Articular chondrocyte of knee joint (primary cell): ENCODE results near the gene ZNF446. TPM values are rescaled to one million over a fixed set of nuclear protein-coding genes. Genes with fewer than 3 reads are reported as not detected.

Experiments
- small RNA-seq: library from RNA; depleted of rRNA; stranded (forward); fragments of <200 nt; gene quantifications from one replicate; pipeline ENCODE3, GENCODE V24; 2012
- total RNA-seq: library from RNA; depleted of rRNA; stranded (reverse); fragments of >200 nt; gene quantifications from 2 replicates; pipeline ENCODE4 v1.2.3, GENCODE V29; 2012

Gene ZNF446
- 9.1 TPM in 2 replicates for total RNA-seq

DNA sequence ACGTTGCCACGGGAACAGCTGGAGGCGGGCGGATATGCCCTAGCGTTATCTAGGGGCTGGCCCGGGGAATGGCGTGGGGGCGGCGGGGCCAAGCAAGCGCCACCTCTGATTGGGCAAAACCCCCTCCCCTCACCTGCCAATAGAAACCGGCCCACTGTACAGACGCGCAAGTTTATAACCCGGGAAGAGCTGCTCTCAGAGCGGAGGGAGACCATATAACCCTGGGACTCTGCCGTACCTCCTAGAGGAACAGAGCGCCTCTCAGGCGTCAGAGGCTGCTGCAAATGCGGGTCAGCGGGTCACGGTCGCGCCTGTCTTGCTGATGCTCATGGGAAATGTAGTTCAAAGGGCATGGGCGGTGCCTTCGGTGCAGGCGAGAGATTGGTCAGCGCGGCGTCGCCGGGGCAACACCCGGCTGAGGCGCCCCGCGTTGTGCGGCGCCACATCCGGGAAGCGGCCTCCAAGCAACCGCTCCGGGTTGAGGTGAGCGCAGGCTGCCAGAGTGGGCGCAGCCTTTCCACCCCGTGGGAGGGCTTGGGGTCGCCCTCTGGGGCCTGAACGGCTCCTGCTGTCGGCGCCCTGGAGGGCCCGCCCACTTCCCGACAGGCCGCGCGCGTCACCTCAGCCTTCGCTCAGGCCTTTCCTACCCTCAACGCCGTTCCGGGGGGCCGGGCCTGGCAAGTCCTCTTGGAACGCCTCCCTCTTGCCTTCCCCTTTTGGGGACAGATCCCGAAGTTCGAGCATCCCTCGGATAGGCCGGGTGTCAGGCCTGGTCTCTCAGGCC is at the start of gene ZNF446:
TSS of gene ZNF446 (plus strand) at position 639 of the 784 bp plus-strand sequence. CDS start 867 bp downstream, outside the sequence.

DNA sequence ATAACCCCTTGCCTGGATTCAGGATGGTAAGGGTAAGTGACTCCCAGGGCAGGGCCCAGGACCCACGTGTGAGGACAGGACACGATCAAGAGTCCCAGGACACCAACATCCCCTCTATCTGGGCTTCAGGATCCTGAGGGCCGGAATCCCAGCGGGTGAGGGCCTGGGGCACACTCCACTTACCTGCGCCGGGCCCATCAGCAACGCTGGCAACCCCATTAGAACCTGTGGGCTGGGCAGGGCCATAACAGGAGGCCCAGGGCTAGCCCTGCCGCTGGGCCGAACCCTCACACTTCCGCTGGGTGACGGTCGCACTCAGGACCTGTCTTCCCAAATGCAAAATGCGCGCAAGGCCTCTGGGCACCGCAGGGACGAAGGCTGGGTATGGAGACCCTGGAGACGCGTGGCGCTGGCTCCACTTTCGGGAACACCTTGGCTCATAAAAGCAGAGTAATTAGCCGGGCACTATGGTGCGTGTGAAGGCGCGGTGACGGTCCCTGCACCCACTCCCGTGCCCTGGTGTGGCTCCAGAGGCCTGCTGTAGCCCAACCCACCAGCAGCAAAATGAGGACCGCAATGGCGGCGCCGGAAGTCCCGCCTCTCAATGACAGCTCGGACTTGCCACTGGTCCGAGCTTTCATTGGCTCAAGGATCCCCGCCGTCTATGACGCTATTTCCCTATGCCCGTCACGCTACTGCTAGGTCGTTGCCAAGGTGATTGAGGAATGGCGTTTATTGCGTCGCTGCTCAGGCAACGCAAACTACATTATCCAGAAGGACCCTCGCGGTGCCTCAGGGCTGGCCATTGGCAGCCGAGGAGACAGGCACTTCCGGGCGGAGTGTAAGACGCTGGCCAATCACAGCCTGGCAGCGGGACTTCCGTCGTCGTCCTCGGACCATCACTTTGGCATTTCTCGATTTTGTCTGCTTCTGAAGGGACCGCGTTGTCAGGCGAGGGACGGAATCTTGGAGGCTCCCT is 36.3 kb upstream of the ZNF446 start, which contains the start of gene ZNF132:
TSS of gene ZNF132 (minus strand) at position 578 of the 979 bp plus-strand sequence. CDS start at position 246, 332 bp downstream.

DNA sequence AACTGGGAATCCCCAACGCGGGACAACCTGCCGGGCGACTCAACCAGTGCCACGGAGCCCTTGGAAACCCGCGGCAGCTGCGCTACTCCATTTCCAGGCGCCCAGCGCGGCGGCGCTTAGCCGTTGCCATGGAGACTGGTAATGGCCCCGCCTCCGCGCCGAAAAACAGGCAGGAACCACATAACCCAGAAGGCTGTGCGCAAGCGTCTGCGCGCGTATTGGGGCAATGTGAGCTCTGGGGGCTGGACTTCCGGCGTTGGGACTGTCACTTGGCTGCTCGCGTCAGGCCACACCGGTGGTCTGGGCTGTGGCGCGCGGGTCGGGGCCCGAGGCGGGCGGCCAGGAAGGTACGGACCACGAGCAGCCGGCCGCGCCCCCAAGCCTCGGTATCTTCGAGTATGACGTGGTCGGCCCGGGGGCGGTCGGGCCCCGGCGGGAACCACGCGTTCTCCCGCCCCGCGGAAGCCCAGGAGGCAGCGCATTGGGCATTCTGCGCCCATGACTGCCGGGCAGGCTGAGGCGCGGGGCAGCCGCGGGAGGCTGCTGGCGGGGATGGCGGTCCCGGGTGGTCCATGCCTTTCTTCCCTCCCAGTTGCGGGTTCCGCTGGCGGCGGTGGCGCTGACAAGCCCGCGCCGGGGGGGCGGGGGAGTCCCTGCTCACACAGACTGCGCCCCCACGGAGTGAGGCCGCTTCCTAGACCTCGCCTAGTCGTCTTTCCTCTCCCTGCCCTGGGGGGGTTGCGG is 24.6 kb upstream of the ZNF446 start, which contains the start of gene ZNF324B:
TSS of gene ZNF324B (plus strand) at position 265 of the 744 bp plus-strand sequence. CDS start 2,080 bp downstream, outside the sequence.

DNA sequence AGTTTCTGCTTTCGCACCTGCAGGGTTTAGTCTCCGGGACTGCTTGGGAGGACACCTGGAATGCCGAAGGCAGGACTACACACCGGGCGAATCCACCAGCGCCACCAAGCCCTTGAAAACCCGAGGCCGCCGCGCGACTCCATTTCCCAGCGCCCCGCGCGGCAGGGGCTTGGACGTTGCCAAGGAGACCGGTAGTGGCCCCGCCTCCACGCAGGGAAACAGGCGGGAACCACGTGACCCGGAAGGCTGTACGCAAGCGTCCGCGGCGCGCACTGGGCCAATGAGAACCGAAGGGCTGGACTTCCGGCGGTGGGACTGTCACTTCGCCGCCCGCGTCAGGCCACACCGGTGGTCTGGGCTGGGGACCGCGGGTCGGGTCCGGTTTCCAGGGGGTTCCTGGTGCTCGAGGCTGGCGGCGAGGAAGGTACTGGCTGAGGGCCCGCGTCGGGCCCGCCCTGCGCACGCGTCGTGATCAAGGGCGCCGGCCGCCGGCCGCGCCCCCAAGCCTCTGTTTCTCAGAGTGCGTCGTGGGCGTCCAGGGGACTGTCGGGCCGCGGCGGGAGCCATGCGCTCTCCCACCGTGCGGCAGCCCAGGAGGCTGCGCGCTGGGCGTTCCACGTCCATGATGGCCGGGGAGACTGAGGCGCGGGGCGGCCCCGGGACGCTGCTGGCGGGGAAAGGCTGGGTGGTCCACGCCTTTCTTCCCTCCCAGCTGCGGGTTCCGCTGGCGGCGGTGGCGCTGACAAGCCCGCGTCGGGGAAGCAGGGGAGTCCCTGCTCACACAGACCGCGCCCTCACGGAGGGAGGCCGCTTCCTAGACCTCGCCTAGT is 9.2 kb upstream of the ZNF446 start, which contains the start of gene ZNF324:
TSS of gene ZNF324 (plus strand) at position 321 of the 830 bp plus-strand sequence. CDS start 2,106 bp downstream, outside the sequence.

DNA sequence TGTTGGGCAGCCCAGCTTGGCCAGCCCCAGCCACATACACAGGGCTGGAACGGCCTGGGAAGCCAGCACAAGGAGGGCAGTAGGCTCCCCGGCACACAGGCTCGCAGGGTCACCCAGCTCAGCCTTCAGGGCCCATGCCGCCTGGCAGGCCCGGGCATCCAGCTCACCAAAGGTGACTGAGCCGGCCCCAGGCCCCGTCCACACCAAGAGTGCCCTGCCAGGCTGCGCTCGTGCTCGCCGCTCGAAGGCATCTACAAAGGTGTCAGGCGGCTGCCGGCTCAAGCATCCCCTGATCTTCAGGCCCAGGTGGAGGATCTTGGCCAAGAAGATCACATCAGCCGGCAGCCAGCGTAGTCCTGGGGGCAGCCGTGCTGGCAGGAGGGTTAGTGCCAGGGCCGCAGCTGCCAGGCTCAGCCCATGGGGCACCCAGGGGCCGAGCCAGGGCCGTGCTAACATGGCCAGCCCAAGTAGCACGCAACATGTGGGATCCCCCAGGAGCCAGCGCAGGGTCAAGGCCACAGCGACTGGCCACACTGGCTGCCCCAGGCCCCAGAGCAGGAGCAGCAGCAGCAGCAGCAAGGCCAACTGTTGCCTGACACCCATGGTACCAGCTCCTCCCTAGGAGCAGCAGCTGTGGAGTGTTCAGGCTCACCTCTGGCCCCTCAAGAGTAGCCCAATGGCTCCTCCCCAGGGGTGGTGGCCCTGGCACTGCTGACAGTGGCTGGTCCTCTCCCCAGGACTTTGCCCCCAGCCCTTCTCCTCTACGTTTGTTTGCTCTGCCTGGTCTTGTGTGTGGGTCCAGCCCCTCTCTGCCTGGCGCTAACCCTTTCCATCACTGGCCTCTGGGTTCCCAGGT is 35.4 kb downstream of the ZNF446 start, which contains the start of gene SLC27A5:
TSS of gene SLC27A5 (minus strand) at position 640 of the 856 bp plus-strand sequence. CDS start at position 603, 37 bp downstream.

DNA sequence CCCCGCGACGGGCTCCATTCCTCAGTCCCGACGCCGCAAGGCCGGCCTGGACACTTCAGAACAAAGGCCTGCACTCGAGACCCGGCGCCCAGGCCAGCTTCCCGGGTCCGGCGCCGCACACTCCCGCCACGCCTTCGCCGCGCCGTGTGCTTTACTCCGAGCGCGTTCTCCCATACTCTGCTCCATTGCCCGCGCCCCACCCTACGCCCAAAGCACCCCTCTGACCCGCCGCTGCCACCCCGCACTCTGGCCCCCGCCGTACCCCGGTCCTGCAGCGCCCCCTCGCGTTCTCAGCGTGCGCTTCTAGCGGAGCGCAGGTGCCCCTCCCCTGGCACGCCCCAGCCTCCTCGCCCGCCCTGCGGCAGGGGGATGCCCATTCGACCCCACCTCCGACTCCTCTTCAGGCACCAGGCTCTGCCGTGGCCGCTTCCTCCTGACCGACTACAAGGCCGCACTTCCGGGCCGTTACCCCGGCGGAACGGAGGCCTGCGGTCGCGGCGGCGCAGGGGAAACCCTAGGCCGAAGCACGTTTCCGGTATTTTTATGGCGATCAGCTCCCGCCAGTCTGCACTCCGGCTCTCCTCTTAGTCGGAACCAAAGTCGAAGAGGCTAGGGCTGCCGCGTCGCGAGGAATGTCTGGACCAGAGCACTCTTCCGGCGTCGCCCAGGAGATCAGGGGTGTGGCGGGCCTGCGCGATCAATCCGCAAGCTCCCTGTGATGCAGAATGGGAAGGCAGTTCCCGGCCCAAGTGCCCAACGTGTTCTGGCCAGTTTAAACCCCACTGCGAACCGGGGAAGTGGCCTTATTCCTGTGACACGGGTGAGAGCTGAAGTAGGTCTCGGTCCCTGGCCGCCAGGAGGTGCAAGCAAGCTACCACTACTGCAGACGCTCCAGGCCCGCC is 43.5 kb downstream of the ZNF446 start, which contains the start of gene ZBTB45:
TSS of gene ZBTB45 (minus strand) at position 456 of the 902 bp plus-strand sequence. CDS start 2,137 bp downstream, outside the sequence.

Small RNAs within 50 kb of the gene (small RNA-seq; reads per million reads assigned to genes)
- gene RN7SL693P (not detected), gene RNU6-1337P (not detected)

Other genes starting within 250 kb of the ZNF446 start
- gene ZNF544, start 247.4 kb upstream of the ZNF446 start, total RNA-seq: 25.7 and 41.0 TPM in 2 replicates
- 6.0 and 6.5 TPM in 2 replicates for gene ZNF8, start 197.4 kb upstream of the ZNF446 start, total RNA-seq
- gene ERVK3-1, start 171.0 kb upstream of the ZNF446 start, total RNA-seq: 25.9 and 36.6 TPM in 2 replicates
- 2.5 and 3.2 TPM in 2 replicates for gene ZSCAN22, start 149.4 kb upstream of the ZNF446 start, total RNA-seq
- 0.65 and 1.5 TPM in 2 replicates for gene A1BG, start 122.9 kb upstream of the ZNF446 start, total RNA-seq
- gene ZNF497, start 113.6 kb upstream of the ZNF446 start, total RNA-seq: 0.78 and 1.5 TPM in 2 replicates
- 2.2 and 2.7 TPM in 2 replicates for gene ZNF837, start 95.3 kb upstream of the ZNF446 start, total RNA-seq
- 995 and 1,127 TPM in 2 replicates for gene RPS5, start 89.1 kb upstream of the ZNF446 start, total RNA-seq
- gene RNF225, start 80.7 kb upstream of the ZNF446 start, total RNA-seq: 0.13 TPM in 1 of 2 replicates, not detected in the other
- gene ZNF584, start 67.7 kb upstream of the ZNF446 start, total RNA-seq: 13.2 TPM in 2 replicates
- 8.0 and 8.8 TPM in 2 replicates for gene ZNF132, start 36.2 kb upstream of the ZNF446 start, total RNA-seq
- gene ZNF324B, start 24.7 kb upstream of the ZNF446 start, total RNA-seq: 7.2 and 8.4 TPM in 2 replicates
- 12.9 and 13.1 TPM in 2 replicates for gene ZNF324, start 9.3 kb upstream of the ZNF446 start, total RNA-seq
- 3.5 and 4.8 TPM in 2 replicates for gene SLC27A5, start 35.6 kb downstream of the ZNF446 start, total RNA-seq
- gene ZBTB45, start 43.5 kb downstream of the ZNF446 start, total RNA-seq: 5.5 and 5.9 TPM in 2 replicates
- gene TRIM28, start 67.7 kb downstream of the ZNF446 start, total RNA-seq: 155 and 186 TPM in 2 replicates
- gene CHMP2A, start 78.8 kb downstream of the ZNF446 start, total RNA-seq: 104 TPM in 2 replicates
- 37.7 and 46.0 TPM in 2 replicates for gene UBE2M, start 82.3 kb downstream of the ZNF446 start, total RNA-seq
- gene MZF1, start 97.0 kb downstream of the ZNF446 start, total RNA-seq: 14.7 and 15.5 TPM in 2 replicates